ENCODE data around the gene NTSR2.

NTSR2 gene

GRCh38 chr2:11699686-11700670, 30.0 kb upstream of the NTSR2 start:
- DNase-seq (ENCODE audit: extremely low read depth in 1 of 2, low read depth in 1 of 2) = no peak

- no peak for DNase-seq (ENCODE audit: extremely low read depth in 1 of 2, low read depth in 1 of 2)
Observed at GRCh38 chr2:11698009-11698922, 28.3 kb upstream of the NTSR2 start.

GRCh38 chr2:11697103-11697871, 27.3 kb upstream of the NTSR2 start:
- DNase-seq (ENCODE audit: extremely low read depth in 1 of 2, low read depth in 1 of 2) = no peak

GRCh38 chr2:11696736-11697102, 26.7 kb upstream of the NTSR2 start:
- no peak for DNase-seq (ENCODE audit: extremely low read depth in 1 of 2, low read depth in 1 of 2)

GRCh38 chr2:11695576-11695975, 25.6 kb upstream of the NTSR2 start:
- DNase-seq (ENCODE audit: extremely low read depth in 1 of 2, low read depth in 1 of 2) = no peak

- peak; percentile 15 to 33 for DNase-seq (ENCODE audit: extremely low read depth in 1 of 2, low read depth in 1 of 2)
Observed at GRCh38 chr2:11692966-11693521, 23.0 kb upstream of the NTSR2 start.

GRCh38 chr2:11691076-11691660, 21.2 kb upstream of the NTSR2 start:
- no peak for DNase-seq (ENCODE audit: extremely low read depth in 1 of 2, low read depth in 1 of 2)

GRCh38 chr2:11688222-11689069, 18.5 kb upstream of the NTSR2 start:
- peak; percentile 55 to 64 for DNase-seq (ENCODE audit: extremely low read depth in 1 of 2, low read depth in 1 of 2)

- no peak for DNase-seq (ENCODE audit: extremely low read depth in 1 of 2, low read depth in 1 of 2)
Observed at GRCh38 chr2:11687736-11688135, 17.7 kb upstream of the NTSR2 start.

- no peak for DNase-seq (ENCODE audit: extremely low read depth in 1 of 2, low read depth in 1 of 2)
Observed at GRCh38 chr2:11685906-11686470, 16.0 kb upstream of the NTSR2 start.

- DNase-seq (ENCODE audit: extremely low read depth in 1 of 2, low read depth in 1 of 2) = no peak
Observed at GRCh38 chr2:11684894-11685460, 15.0 kb upstream of the NTSR2 start.

- DNase-seq (ENCODE audit: extremely low read depth in 1 of 2, low read depth in 1 of 2) = no peak
Observed at GRCh38 chr2:11683966-11684365, 14.0 kb upstream of the NTSR2 start.

- no peak for DNase-seq (ENCODE audit: extremely low read depth in 1 of 2, low read depth in 1 of 2)
Observed at GRCh38 chr2:11683476-11683875, 13.5 kb upstream of the NTSR2 start.

GRCh38 chr2:11682590-11682915, 12.6 kb upstream of the NTSR2 start:
- no peak for DNase-seq (ENCODE audit: extremely low read depth in 1 of 2, low read depth in 1 of 2)

GRCh38 chr2:11681722-11682589, 12.0 kb upstream of the NTSR2 start:
- peak in 1 of 2 donors; percentile 17 for DNase-seq (ENCODE audit: extremely low read depth in 1 of 2, low read depth in 1 of 2)

GRCh38 chr2:11680901-11681721, 11.1 kb upstream of the NTSR2 start:
- no peak for DNase-seq (ENCODE audit: extremely low read depth in 1 of 2, low read depth in 1 of 2)
